Esophagus muscularis mucosa (tissue), 3 donors: ENCODE results near the gene PARD6G.

Experiments
- POLR2A ChIP-seq: fragments of 450-650 bp; IDR thresholded peaks from one replicate; pipeline ENCODE4 v1.6.1; 2017; ENCODE audit warnings: antibody characterized with exemption, moderate library complexity, mild to moderate bottlenecking, low read depth
- TF ChIP-seq, protein P1 (sequence below), 3 experiments: fragments of 200-600 bp in 2 of 3; fragments of 450-650 bp in 1 of 3; sonication (generic) in 2 of 3; IDR thresholded peaks; one replicate each; pipeline ENCODE4 v1.5.1; 2017 to 2019; ENCODE audit warnings: antibody characterized with exemption in 3 of 3, mild to moderate bottlenecking in 2 of 3, moderate library complexity in 1 of 3

DNA sequence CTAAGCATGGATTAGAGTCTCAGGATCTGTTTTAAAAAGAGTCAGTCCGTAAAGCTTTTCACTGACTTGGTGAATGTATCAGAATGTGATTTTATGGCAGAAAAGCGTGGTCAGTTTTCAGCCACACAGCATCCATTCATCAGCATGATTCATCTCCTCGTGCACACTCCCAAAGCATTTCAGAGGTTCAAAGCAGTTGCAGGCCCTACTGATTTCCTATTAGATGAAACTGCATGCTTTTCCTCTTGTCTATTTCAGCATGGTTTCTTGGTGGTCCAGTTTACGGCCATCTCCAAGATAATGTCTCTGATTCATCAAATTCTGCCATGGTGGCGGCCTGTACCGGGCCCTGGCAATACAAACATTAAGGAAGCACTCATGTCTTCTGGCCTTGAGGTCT is 4.8 kb upstream of the PARD6G start:
- TF ChIP-seq, protein P1, sequence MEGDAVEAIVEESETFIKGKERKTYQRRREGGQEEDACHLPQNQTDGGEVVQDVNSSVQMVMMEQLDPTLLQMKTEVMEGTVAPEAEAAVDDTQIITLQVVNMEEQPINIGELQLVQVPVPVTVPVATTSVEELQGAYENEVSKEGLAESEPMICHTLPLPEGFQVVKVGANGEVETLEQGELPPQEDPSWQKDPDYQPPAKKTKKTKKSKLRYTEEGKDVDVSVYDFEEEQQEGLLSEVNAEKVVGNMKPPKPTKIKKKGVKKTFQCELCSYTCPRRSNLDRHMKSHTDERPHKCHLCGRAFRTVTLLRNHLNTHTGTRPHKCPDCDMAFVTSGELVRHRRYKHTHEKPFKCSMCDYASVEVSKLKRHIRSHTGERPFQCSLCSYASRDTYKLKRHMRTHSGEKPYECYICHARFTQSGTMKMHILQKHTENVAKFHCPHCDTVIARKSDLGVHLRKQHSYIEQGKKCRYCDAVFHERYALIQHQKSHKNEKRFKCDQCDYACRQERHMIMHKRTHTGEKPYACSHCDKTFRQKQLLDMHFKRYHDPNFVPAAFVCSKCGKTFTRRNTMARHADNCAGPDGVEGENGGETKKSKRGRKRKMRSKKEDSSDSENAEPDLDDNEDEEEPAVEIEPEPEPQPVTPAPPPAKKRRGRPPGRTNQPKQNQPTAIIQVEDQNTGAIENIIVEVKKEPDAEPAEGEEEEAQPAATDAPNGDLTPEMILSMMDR (IDR thresholded peaks at IDR 0.05), result no peak
- no peak for TF ChIP-seq POLR2A
